ENCODE measurements around the gene ADAMTS9.

Gene ADAMTS9

DNA sequence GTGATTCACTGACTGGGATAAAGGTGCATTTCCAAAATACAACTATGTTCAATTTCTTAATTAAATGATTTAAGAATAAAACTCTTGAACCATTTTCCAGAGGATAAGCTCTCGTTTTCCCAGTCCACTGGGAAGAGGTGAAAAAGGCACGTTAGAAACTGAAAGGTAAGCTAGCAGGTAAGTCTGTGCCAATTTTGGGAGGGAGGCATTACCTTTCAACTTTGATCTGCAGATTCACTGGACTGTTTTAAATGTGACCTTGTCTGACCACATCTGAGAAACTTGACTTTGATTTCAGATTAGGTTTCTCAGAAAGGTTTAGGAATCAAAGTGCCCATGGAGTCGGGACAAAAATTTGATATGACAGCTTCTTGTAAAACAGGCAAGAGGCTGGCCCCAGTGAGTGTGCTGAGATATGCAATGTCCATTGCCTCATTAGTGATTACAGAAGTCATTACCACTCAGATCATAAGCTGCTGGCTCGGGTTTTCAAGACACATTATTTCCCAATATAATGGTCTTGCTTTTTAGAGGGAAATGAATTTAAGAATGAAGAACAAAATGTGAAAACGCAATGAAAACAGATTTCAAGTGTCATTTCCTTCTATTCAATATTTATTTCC lies 118.8 kb downstream of the ADAMTS9 start:
- H3K27me3 ChIP-seq: no peaks in the 10 kb centered on the region
- TF ChIP-seq, protein P1, sequence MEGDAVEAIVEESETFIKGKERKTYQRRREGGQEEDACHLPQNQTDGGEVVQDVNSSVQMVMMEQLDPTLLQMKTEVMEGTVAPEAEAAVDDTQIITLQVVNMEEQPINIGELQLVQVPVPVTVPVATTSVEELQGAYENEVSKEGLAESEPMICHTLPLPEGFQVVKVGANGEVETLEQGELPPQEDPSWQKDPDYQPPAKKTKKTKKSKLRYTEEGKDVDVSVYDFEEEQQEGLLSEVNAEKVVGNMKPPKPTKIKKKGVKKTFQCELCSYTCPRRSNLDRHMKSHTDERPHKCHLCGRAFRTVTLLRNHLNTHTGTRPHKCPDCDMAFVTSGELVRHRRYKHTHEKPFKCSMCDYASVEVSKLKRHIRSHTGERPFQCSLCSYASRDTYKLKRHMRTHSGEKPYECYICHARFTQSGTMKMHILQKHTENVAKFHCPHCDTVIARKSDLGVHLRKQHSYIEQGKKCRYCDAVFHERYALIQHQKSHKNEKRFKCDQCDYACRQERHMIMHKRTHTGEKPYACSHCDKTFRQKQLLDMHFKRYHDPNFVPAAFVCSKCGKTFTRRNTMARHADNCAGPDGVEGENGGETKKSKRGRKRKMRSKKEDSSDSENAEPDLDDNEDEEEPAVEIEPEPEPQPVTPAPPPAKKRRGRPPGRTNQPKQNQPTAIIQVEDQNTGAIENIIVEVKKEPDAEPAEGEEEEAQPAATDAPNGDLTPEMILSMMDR (IDR thresholded peaks at IDR 0.05): no peak
- no peaks in the 10 kb centered on the region for H3K36me3 ChIP-seq

DNA sequence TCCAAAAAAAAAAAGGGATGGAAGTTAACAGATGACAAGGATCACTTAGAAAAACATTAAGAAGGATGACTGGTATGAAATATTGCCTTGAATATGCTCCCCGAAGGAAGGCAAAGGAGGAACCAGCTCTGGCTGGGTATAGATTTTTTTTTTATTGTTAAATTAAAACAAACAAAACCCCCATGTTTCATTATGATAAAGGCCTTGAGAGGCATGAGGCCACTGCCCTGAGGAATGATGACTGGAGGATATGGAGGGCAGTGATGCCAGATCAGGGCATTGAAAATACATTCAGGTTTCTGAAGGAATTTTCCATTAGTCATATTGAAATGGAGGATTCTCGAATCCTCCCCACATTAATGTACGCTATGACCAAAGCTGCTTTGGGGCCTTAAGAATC lies 120.9 kb downstream of the ADAMTS9 start:
- no peaks in the 10 kb centered on the region for H3K36me3 ChIP-seq
- TF ChIP-seq, protein P1 (IDR thresholded peaks at IDR 0.05): no peak
- no peaks in the 10 kb centered on the region for H3K4me1 ChIP-seq (ENCODE audit: control insufficient read depth in 1 of 2, insufficient read depth in 1 of 2, low read depth in 1 of 2, low read length in 1 of 2)
- H3K9me3 ChIP-seq: no peaks in the 10 kb centered on the region
- no peaks in the 10 kb centered on the region for H3K27me3 ChIP-seq
- H3K27ac ChIP-seq: no peak overlapping the region
- no peak overlapping the region for H3K4me3 ChIP-seq (ENCODE audit: low read depth in 1 of 2, low read length in 1 of 2)

More for the DNA sequence above, 118.8 kb downstream of the ADAMTS9 start:
- Histone ChIP-seq H3K4me3 (ENCODE audit: low read depth in 1 of 2, low read length in 1 of 2) (no peak overlapping the region), H3K4me1 (ENCODE audit: control insufficient read depth in 1 of 2, insufficient read depth in 1 of 2, low read depth in 1 of 2, low read length in 1 of 2) (no peaks in the 10 kb centered on the region), H3K9me3 (no peaks in the 10 kb centered on the region), H3K27ac (no peak overlapping the region)

DNA sequence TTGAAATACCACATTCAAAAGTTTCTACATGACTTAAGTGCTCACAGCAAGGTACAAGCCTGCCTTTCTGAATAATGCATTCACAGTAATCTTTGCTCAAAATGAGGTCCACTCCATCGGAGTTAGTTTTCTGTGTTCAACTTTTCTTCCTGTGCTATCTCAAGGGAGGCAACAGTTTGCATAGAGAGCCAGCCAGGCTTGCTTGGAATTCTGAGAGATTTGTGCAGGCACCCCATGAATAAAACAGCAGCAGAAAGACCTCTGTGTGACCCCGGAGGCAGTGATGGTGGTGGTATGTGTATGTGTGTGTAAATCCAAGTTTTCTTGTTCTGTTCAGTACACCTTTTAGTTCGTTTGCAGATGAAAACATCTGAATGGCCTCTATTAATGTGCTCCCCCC lies 124.0 kb downstream of the ADAMTS9 start:
- Histone ChIP-seq H3K27me3 (no peaks in the 10 kb centered on the region), H3K27ac (no peak overlapping the region), H3K36me3 (no peaks in the 10 kb centered on the region), H3K4me1 (ENCODE audit: control insufficient read depth in 1 of 2, insufficient read depth in 1 of 2, low read depth in 1 of 2, low read length in 1 of 2) (no peaks in the 10 kb centered on the region), H3K4me3 (ENCODE audit: low read depth in 1 of 2, low read length in 1 of 2) (no peak overlapping the region), H3K9me3 (no peaks in the 10 kb centered on the region)
- TF ChIP-seq, protein P1 (IDR thresholded peaks at IDR 0.05): no peak

DNA sequence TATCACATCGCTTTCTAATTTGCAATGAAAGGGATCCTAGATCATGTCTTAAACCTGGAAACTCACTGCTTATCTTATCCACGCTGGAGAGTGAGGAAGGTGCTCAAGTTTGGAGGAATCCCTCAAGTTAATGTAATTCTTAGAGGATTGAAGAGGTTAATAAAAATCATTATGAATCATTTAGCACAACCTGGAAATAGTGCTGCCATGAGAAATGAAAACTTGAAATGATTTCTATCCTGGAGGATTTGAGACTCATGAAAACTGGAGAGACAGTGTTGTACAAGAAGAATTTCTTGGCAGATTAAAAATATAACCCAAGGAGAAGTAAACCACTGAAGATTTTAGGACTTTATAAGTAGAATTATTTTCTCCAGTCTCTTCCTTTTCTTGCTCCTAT lies 125.9 kb downstream of the ADAMTS9 start:
- Histone ChIP-seq H3K4me1 (ENCODE audit: control insufficient read depth in 1 of 2, insufficient read depth in 1 of 2, low read depth in 1 of 2, low read length in 1 of 2) (no peaks in the 10 kb centered on the region), H3K9me3 (no peaks in the 10 kb centered on the region), H3K36me3 (no peaks in the 10 kb centered on the region), H3K27ac (no peak overlapping the region), H3K27me3 (no peaks in the 10 kb centered on the region), H3K4me3 (ENCODE audit: low read depth in 1 of 2, low read length in 1 of 2) (no peak overlapping the region)
- TF ChIP-seq, protein P1 (IDR thresholded peaks at IDR 0.05): no peak

DNA sequence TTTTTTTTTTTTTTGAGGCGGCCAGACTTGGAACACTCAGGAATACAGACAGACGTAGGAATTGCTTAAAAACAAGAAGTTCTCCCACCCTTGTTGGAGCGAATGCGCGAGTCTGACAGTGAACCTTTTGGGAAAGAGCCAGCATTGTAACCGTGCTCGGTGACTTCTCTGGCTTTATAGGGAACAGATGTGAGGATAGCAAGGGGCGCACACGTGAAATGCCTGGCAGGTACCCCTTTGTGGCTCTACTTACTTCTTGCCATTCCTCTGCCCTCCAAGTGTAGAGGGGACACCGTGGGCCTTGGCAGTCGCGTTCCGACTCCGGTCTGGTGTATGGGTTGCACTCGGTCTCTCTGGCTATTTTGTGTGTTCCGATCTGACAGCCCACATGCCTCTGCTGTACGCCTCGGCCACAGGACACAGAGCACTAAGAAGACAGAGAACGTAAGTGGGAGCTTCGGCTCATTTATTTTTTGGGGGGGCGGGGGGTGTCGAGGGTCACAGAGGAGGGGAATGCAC lies 126.4 kb downstream of the ADAMTS9 start:
- TF ChIP-seq, protein P1 (IDR thresholded peaks at IDR 0.05): no peak
- no peaks in the 10 kb centered on the region for H3K27me3 ChIP-seq
- H3K9me3 ChIP-seq: no peaks in the 10 kb centered on the region
- H3K36me3 ChIP-seq: no peaks in the 10 kb centered on the region
- no peaks in the 10 kb centered on the region for H3K4me1 ChIP-seq (ENCODE audit: control insufficient read depth in 1 of 2, insufficient read depth in 1 of 2, low read depth in 1 of 2, low read length in 1 of 2)
- no peak overlapping the region for H3K27ac ChIP-seq
- no peak overlapping the region for H3K4me3 ChIP-seq (ENCODE audit: low read depth in 1 of 2, low read length in 1 of 2)
